AG04450 (cell line): ENCODE results near the gene HSD17B13. TPM values are rescaled to one million over a fixed set of nuclear protein-coding genes. Genes with fewer than 3 reads are reported as not detected.

Experiments used
- CTCF ChIA-PET: fragments of 300-600, 350-600 bp; formaldehyde crosslinking; extraction: SDS; loops from one replicate; lab custom pipeline; 2022; ENCODE audit warnings: antibody characterized with exemption, inconsistent platforms; lab: Charles Lee
- POLR2A ChIA-PET: fragments of 350-600 bp; formaldehyde crosslinking; extraction: SDS; loops from one replicate; lab custom pipeline; 2021; ENCODE audit warnings: antibody characterized with exemption, inconsistent platforms; lab: Yijun Ruan, JAX
- DNase-seq: peaks from one replicate; pipeline ENCODE4 v3.0.0-alpha.2; 2011; ENCODE audit warnings: low read depth, low spot score
- H3K27ac ChIP-seq: one replicate; pipeline ENCODE4 v1.5.1; 2012; ENCODE audit warnings: low read depth, low read length, control low read depth
- H3K27me3 ChIP-seq: one replicate; pipeline ENCODE4 v1.6.0; 2012; ENCODE audit warnings: low read length; ENCODE audit not compliant: control insufficient read depth, insufficient read depth
- H3K4me3 ChIP-seq: 2 replicates; pipeline ENCODE4 v1.5.1; 2011; ENCODE audit warnings: mild to moderate bottlenecking, low read depth, low read length, control low read depth
- H3K9me3 ChIP-seq: 2 replicates; pipeline ENCODE4 v1.5.1; 2012; ENCODE audit warnings: low read length; ENCODE audit not compliant: control insufficient read depth, insufficient read depth
- polyA plus RNA-seq: library from polyadenylated mRNA; depleted of rRNA; stranded (reverse); fragments of >200 nt; gene quantifications from 2 replicates; pipeline ENCODE4 v1.2.3, GENCODE V29; 2011
- TF ChIP-seq, protein P1 (sequence below): IDR thresholded peaks from 2 replicates; pipeline ENCODE4 v1.5.1; 2011; ENCODE audit warnings: low read depth, low read length, control low read depth, inconsistent platforms

The HSD17B13 gene
- polyA plus RNA-seq, 1 experiment: 0.09 TPM

GRCh38 chr4:87283151-87283550 lies 39.5 kb downstream of the HSD17B13 start:
- no peaks in the 10 kb centered on the region for H3K27me3 ChIP-seq
- H3K27ac ChIP-seq: no peak overlapping the region
- peaks cover 3% of the 10 kb centered on the region; the same call in 1 of the 2 replicates for H3K9me3 ChIP-seq
- DNase-seq: no peak
- TF ChIP-seq, protein P1, sequence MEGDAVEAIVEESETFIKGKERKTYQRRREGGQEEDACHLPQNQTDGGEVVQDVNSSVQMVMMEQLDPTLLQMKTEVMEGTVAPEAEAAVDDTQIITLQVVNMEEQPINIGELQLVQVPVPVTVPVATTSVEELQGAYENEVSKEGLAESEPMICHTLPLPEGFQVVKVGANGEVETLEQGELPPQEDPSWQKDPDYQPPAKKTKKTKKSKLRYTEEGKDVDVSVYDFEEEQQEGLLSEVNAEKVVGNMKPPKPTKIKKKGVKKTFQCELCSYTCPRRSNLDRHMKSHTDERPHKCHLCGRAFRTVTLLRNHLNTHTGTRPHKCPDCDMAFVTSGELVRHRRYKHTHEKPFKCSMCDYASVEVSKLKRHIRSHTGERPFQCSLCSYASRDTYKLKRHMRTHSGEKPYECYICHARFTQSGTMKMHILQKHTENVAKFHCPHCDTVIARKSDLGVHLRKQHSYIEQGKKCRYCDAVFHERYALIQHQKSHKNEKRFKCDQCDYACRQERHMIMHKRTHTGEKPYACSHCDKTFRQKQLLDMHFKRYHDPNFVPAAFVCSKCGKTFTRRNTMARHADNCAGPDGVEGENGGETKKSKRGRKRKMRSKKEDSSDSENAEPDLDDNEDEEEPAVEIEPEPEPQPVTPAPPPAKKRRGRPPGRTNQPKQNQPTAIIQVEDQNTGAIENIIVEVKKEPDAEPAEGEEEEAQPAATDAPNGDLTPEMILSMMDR: no peak
- CTCF ChIA-PET: no interaction called here
- H3K4me3 ChIP-seq: no peak overlapping the region
- POLR2A ChIA-PET: no interaction called here

GRCh38 chr4:87281603-87282002 lies 41.1 kb downstream of the HSD17B13 start:
- no peak overlapping the region for H3K27ac ChIP-seq
- no peaks in the 10 kb centered on the region for H3K27me3 ChIP-seq
- POLR2A ChIA-PET: no interaction called here
- TF ChIP-seq, protein P1: no peak
- no peak overlapping the region for H3K4me3 ChIP-seq
- H3K9me3 ChIP-seq: peaks cover 3% of the 10 kb centered on the region; the same call in 1 of the 2 replicates
- CTCF ChIA-PET: no interaction called here
- no peak for DNase-seq

DNA sequence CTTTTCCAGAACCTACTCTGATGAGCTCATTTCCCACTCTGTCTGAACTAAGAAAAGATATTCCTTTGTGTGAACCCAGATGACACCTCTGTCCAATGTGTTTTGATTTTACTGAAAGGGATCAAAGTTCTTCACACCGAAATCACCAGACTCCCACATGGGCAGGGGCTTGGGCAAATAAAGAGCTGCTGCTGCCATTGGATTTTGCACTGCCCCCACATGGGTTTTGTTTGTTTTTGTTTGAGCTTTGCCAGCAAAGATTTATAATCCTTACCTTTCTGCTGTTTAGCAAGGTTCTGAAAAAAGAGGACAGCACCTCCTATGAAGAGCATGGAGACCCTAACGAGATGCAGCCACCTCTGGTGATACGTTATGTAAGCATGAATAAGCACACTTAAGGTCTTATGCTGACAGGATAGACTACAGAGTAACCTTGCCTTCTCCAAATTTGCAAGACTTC lies 44.3 kb downstream of the HSD17B13 start:
- no peaks in the 10 kb centered on the region for H3K27me3 ChIP-seq
- DNase-seq: no peak
- H3K9me3 ChIP-seq: no peaks in the 10 kb centered on the region
- TF ChIP-seq, protein P1: no peak
- CTCF ChIA-PET: interaction anchor here (1.2 kb wide), 1 partner anchor 187 kb away, joined by 5 read pairs; no protein-coding TSS in a partner anchor
- POLR2A ChIA-PET: no interaction called here
- H3K4me3 ChIP-seq: no peak overlapping the region
- no peak overlapping the region for H3K27ac ChIP-seq

DNA sequence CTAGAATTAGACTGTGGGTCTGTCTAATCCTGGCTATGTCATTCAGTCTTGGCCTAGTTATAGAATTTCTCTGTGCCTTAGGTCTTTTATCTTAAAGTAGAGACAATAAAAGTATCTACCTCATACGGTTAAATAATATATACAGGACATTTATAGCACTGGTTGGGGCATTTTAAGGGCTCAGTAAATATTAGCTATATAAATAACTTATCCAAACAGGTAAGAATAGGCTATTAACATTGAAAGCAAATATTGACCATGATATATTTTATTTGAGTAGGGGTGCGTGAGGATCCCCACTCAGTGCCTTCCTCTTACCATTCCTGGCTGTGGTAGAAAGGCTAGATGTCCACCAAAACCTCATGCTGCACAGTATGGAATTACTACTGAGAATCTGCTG lies 47.4 kb downstream of the HSD17B13 start:
- POLR2A ChIA-PET: no interaction called here
- CTCF ChIA-PET: interaction anchor here (0.6 to 1.5 kb wide), 4 partner anchors 12 to 105 kb away, joined by 3 to 9 read pairs (median 3); no protein-coding TSS in a partner anchor
- TF ChIP-seq, protein P1: no peak
- Histone ChIP-seq H3K9me3 (no peaks in the 10 kb centered on the region), H3K27ac (no peak overlapping the region), H3K27me3 (peaks cover 4% of the 10 kb centered on the region), H3K4me3 (no peak overlapping the region)
- DNase-seq: no peak

DNA sequence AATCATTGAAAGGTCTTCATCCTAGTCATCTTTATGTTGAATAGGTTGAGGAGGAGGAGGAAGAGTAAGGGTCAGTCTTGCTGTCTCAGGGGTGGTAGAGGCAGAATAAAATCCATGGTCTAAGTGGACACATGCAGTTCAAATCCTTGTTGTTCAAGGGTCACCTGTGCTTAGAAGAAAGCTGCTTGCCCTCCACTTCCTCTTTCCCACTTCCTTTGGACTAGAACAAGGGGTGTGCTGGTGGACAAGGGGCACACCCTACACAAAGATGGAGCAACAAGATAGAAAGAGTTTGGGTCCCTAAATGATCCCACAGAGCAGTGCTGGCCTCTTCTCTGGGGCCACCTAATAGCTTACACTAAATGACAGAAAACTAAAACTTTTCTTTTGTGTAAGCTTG lies 47.9 kb downstream of the HSD17B13 start:
- TF ChIP-seq, protein P1: no peak
- CTCF ChIA-PET: interaction anchor here (0.5 to 1.5 kb wide), 5 partner anchors 12 to 104 kb away, joined by 3 to 9 read pairs (median 3); no protein-coding TSS in a partner anchor
- peaks cover 4% of the 10 kb centered on the region for H3K27me3 ChIP-seq
- H3K27ac ChIP-seq: no peak overlapping the region
- POLR2A ChIA-PET: no interaction called here
- H3K9me3 ChIP-seq: no peaks in the 10 kb centered on the region
- no peak for DNase-seq
- H3K4me3 ChIP-seq: no peak overlapping the region
